ENCODE results near the gene JUND. TPM values are rescaled to one million over a fixed set of nuclear protein-coding genes. Genes with fewer than 3 reads are reported as not detected.

The JUND gene
- 146 and 216 TPM in 2 replicates for total RNA-seq

DNA sequence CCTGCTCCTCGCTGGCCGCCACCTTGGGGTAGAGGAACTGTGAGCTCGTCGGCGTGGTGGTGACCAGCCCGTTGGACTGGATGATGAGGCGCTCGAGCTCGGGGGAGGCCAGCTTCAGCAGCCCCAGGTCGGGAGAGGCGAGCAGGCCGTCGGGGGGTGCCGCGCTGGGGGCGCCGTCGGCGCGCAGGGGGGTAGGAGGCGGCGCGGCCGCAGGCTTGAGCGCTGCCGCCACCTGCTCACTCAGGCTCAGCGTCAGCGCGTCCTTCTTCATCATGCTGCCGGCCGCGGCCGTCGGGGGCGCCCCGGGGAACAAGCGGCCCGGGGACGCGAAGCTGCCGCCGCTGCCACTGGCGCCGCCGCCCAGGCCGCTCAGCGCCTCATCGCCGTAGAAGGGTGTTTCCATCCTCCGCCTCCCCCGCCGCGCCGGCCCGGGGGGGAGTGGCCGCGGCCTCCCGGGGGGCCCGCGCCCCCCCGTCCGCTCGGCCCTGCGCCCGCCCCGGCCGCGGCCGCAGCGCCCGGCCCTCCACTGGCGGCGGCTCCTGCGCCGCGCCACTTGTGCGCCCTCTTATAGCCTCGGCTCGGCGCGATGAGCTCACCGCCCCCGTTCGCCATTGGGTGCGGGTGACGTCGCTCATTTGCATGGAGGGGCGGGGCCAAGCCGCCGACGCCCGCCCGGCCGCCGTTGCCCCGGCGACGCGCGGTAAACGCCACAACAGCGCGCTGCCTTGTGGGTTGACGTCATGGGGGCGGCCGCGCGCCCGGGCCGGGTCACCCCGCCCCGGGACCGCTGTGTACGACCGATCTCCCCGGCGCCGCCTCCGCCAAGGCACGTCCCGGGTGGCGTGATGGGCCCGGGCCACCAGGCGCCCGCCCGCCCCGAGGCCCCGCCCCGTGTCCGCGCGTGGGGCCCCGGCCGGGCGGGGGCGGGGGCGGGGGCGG, at the start of gene JUND:
TSS of gene JUND (minus strand) at position 541 of the 939 bp plus-strand sequence. CDS start at position 403, 138 bp downstream.

DNA sequence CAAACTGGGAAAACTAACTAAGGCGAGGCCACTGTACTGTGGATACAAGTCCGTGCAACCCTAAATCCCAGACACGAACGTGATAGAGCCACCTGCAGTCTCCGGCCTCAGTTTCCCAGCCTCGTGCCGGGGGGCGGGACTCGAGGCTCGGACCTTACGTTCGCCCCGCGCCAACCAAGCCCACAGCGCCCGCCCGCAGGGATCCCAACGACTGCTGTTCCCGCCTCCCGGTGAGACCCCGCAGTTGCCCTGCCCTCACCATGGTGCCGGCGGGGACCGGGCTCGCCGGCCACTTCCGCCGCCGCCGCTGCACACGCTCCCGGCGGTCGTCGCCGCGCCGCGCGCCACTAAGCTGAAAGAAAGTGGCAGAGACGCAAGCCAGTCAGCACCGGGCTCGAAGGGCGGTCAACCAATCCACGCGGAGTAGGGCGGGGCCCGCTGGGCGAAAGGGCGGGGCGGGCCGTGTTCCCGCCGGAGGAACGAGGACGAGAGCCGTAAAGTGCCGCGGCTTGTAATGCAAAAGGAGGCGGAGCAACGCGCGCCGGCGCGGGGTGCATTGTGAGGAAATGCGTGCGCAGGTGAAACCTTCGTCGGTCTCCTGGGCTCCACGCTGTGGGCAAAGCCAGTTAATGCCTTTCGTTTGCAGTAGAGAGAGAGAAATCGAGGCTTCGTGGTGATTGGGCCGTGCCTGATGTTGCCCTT, 41.5 kb upstream of the JUND start, which contains the start of gene LSM4:
TSS of gene LSM4 (minus strand) at position 318 of the 702 bp plus-strand sequence. CDS start at position 262, 56 bp downstream.

GRCh38 chr19:18274219-18274780, 7.1 kb downstream of the JUND start, which contains the start of gene IQCN:
Gene IQCN (minus strand): TSS chr19:18274452. CDS start chr19:18269478, 4,974 bp downstream.

Other genes starting within 250 kb of the JUND start
- 0.33 and 0.36 TPM in 2 replicates for gene IL12RB1, start 194.7 kb downstream of the JUND start, total RNA-seq
- 8.4 and 8.5 TPM in 2 replicates for gene MAST3, start 183.8 kb downstream of the JUND start, total RNA-seq
- 32.0 and 55.7 TPM in 2 replicates for gene PIK3R2, start 128.5 kb downstream of the JUND start, total RNA-seq
- 21.5 and 30.6 TPM in 2 replicates for gene IFI30, start 107.8 kb downstream of the JUND start, total RNA-seq
- 4.4 and 7.6 TPM in 2 replicates for gene MPV17L2, start 88.4 kb downstream of the JUND start, total RNA-seq
- gene RAB3A, start 77.6 kb downstream of the JUND start, total RNA-seq = 8.6 and 10.4 TPM in 2 replicates
- 4.5 and 21.3 TPM in 2 replicates for gene PDE4C, start 55.2 kb downstream of the JUND start, total RNA-seq
- gene IQCN, start 7.2 kb downstream of the JUND start, total RNA-seq = 0.33 and 1.1 TPM in 2 replicates
- gene LSM4, start 41.5 kb upstream of the JUND start, total RNA-seq = 85.4 and 90.5 TPM in 2 replicates
- 53.4 and 53.7 TPM in 2 replicates for gene PGPEP1, start 59.0 kb upstream of the JUND start, total RNA-seq
- gene GDF15, start 104.5 kb upstream of the JUND start, total RNA-seq = 78.5 and 124 TPM in 2 replicates
- 0.07 TPM in 2 replicates for gene LRRC25, start 116.0 kb upstream of the JUND start, total RNA-seq
- 50.0 and 70.0 TPM in 2 replicates for gene SSBP4, start 137.8 kb upstream of the JUND start, total RNA-seq
- 16.9 and 63.8 TPM in 2 replicates for gene ISYNA1, start 156.5 kb upstream of the JUND start, total RNA-seq
- gene ELL, start 240.4 kb upstream of the JUND start, total RNA-seq = 15.2 and 15.3 TPM in 2 replicates

All from smooth muscle cell of the pulmonary artery (primary cell).